Endothelial cell (in vitro differentiated cells): ENCODE results near the gene GMPPB. TPM values are rescaled to one million over a fixed set of nuclear protein-coding genes. Genes with fewer than 3 reads are reported as not detected.

ENCODE experiments used
- DNase-seq: peaks from one replicate; pipeline ENCODE4 v3.0.0; 2021; ENCODE audit warnings: low spot score
- H3K27ac Mint-ChIP-seq: one replicate; pipeline ENCODE4 v1.8.0; 2021; ENCODE audit warnings: mixed read lengths, inconsistent platforms; ENCODE audit not compliant: unreplicated experiment
- H3K27me3 Mint-ChIP-seq: one replicate; pipeline ENCODE4 v1.8.0; 2021; ENCODE audit warnings: mild to moderate bottlenecking, moderate library complexity, mixed read lengths, inconsistent platforms; ENCODE audit not compliant: unreplicated experiment
- H3K36me3 Mint-ChIP-seq: one replicate; pipeline ENCODE4 v1.8.0; 2021; ENCODE audit warnings: mild to moderate bottlenecking, low read depth, mixed read lengths, inconsistent platforms; ENCODE audit not compliant: unreplicated experiment
- H3K4me1 Mint-ChIP-seq: one replicate; pipeline ENCODE4 v1.8.0; 2021; ENCODE audit warnings: mild to moderate bottlenecking, mixed read lengths, inconsistent platforms; ENCODE audit not compliant: unreplicated experiment
- H3K4me3 Mint-ChIP-seq: one replicate; pipeline ENCODE4 v1.8.0; 2021; ENCODE audit warnings: mild to moderate bottlenecking, mixed read lengths, inconsistent platforms; ENCODE audit not compliant: unreplicated experiment
- H3K9me3 Mint-ChIP-seq: one replicate; pipeline ENCODE4 v1.8.0; 2021; ENCODE audit warnings: mixed read lengths, inconsistent platforms; ENCODE audit not compliant: unreplicated experiment
- total RNA-seq: library from RNA; stranded (reverse); fragmentation: NEBNext Ultra II Directional; extraction: Animal tissue kit (Norgen Biotek cat#: 25700); gene quantifications from one replicate; pipeline ENCODE4 v1.2.1, GENCODE V29; 2021; ENCODE audit not compliant: unreplicated experiment
- TF ChIP-seq, protein P1 (sequence below): fragments of 200-600 bp; sonication (generic); IDR thresholded peaks from one replicate; pipeline ENCODE4 v1.5.0; 2021; ENCODE audit warnings: antibody characterized with exemption; ENCODE audit not compliant: unreplicated experiment

GMPPB gene
- total RNA-seq, 1 donor from 2014 or later, result 21.3 TPM

- Mint-ChIP-seq H3K9me3 (no peaks in the 10 kb centered on the region), H3K4me3 (no peak overlapping the region), H3K27me3 (peaks cover 11% of the 10 kb centered on the region), H3K27ac (no peak overlapping the region), H3K36me3 (no peaks in the 10 kb centered on the region), H3K4me1 (peaks cover 10% of the 10 kb centered on the region)
- DNase-seq, result no peak
- TF ChIP-seq, protein P1, sequence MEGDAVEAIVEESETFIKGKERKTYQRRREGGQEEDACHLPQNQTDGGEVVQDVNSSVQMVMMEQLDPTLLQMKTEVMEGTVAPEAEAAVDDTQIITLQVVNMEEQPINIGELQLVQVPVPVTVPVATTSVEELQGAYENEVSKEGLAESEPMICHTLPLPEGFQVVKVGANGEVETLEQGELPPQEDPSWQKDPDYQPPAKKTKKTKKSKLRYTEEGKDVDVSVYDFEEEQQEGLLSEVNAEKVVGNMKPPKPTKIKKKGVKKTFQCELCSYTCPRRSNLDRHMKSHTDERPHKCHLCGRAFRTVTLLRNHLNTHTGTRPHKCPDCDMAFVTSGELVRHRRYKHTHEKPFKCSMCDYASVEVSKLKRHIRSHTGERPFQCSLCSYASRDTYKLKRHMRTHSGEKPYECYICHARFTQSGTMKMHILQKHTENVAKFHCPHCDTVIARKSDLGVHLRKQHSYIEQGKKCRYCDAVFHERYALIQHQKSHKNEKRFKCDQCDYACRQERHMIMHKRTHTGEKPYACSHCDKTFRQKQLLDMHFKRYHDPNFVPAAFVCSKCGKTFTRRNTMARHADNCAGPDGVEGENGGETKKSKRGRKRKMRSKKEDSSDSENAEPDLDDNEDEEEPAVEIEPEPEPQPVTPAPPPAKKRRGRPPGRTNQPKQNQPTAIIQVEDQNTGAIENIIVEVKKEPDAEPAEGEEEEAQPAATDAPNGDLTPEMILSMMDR, result no peak
These were observed 7.6 kb downstream of the GMPPB start for GRCh38 chr3:49716169-49716568.

GRCh38 chr3:49715611-49716121, 8.1 kb downstream of the GMPPB start:
- Mint-ChIP-seq H3K4me1 (peaks cover 10% of the 10 kb centered on the region), H3K27me3 (peaks cover 10% of the 10 kb centered on the region), H3K36me3 (no peaks in the 10 kb centered on the region), H3K27ac (no peak overlapping the region), H3K9me3 (no peaks in the 10 kb centered on the region), H3K4me3 (no peak overlapping the region)
- DNase-seq, result no peak
- TF ChIP-seq, protein P1, result no peak

GRCh38 chr3:49714728-49715550, 8.8 kb downstream of the GMPPB start:
- H3K4me1 Mint-ChIP-seq, result peaks cover 10% of the 10 kb centered on the region
- no peak overlapping the region for H3K4me3 Mint-ChIP-seq
- H3K9me3 Mint-ChIP-seq, result no peaks in the 10 kb centered on the region
- no peak overlapping the region for H3K27ac Mint-ChIP-seq
- DNase-seq, result no peak
- peaks cover 10% of the 10 kb centered on the region for H3K27me3 Mint-ChIP-seq
- H3K36me3 Mint-ChIP-seq, result no peaks in the 10 kb centered on the region
- TF ChIP-seq, protein P1, result no peak

DNA sequence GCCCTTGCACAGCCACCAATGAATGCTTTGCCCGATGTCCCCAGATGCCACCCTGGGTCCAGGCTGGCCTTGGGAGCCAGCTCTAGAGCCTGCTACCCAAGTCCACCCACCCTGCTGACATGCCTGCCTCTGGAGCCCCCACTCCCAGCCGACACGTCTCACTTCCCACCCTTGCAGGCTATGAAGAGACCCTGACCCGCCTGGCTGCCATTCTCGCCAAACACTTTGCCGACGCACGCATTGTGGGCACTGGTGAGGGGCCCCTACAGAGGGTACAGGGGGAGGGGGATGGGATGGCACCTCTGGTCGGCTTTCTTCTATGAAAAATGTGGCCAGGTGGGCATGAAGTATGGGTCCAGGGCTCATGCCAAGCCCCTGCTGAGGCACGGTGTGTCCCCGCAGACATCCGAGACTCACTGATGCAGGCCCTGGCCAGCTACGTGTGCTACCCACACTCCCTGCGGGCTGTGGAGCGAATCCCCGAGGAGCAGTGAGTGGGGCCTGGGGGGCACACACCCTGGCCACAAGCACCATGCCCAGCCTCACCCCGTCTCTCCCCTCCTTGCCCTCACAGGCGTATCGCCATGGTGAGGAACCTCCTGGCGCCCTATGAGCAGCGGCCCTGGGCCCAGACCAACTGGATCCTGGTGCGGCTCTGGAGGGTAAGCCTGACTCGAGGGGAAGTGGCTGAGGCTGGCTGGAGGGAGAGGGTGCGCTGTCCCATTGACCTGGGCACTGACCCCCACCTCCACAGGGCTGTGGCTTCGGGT, 10.2 kb downstream of the GMPPB start:
- no peak for DNase-seq
- H3K9me3 Mint-ChIP-seq, result no peaks in the 10 kb centered on the region
- no peak overlapping the region for H3K4me3 Mint-ChIP-seq
- no peaks in the 10 kb centered on the region for H3K36me3 Mint-ChIP-seq
- H3K27me3 Mint-ChIP-seq, result peaks cover 7% of the 10 kb centered on the region
- no peak overlapping the region for H3K27ac Mint-ChIP-seq
- H3K4me1 Mint-ChIP-seq, result peaks cover 6% of the 10 kb centered on the region
- TF ChIP-seq, protein P1, result no peak
